Spinal cord (tissue), 10 donors: ENCODE measurements around the gene NFIA. TPM values are rescaled to one million over a fixed set of nuclear protein-coding genes. Genes with fewer than 3 reads are reported as not detected.

ENCODE experiments used
- DNase-seq, 6 donors: peaks; one replicate each; pipeline versions ENCODE4 v3.0.0 to v3.0.0-alpha.2; 2013 to 2015; ENCODE audit warnings: low spot score in 6 of 6, low read depth in 4 of 6
- H3K27ac ChIP-seq: one replicate; pipeline ENCODE4 v1.5.1; 2013; ENCODE audit warnings: low read depth, low read length, control low read depth
- H3K27me3 ChIP-seq: one replicate; pipeline ENCODE4 v1.6.1; 2013; ENCODE audit warnings: low read length; ENCODE audit not compliant: control insufficient read depth, insufficient read depth
- H3K36me3 ChIP-seq: one replicate; pipeline ENCODE4 v1.6.1; 2013; ENCODE audit warnings: low read length; ENCODE audit not compliant: control insufficient read depth, insufficient read depth
- H3K4me1 ChIP-seq: one replicate; pipeline ENCODE4 v1.6.1; 2013; ENCODE audit warnings: low read length; ENCODE audit not compliant: control insufficient read depth, insufficient read depth
- H3K4me3 ChIP-seq: one replicate; pipeline ENCODE4 v1.5.1; 2013; ENCODE audit warnings: low read depth, low read length, control low read depth
- H3K9me3 ChIP-seq: one replicate; pipeline ENCODE4 v1.6.1; 2013; ENCODE audit warnings: low read length; ENCODE audit not compliant: control insufficient read depth, insufficient read depth
- WGBS: methylation state at CpG from one replicate; pipeline ENCODE4 v1.1.5; 2013; ENCODE audit warnings: missing lambda C conversion rate; ENCODE audit not compliant: insufficient coverage; 5-methylcytosine and 5-hydroxymethylcytosine counted together
- polyA plus RNA-seq, 2 donors: library from polyadenylated mRNA; unstranded; fragments of 120-200 nt; gene quantifications; one replicate each; pipeline ENCODE4 v1.2.1, GENCODE V29; 2013; ENCODE audit not compliant: insufficient read length in 2 of 2
- total RNA-seq, 2 donors: library from RNA; depleted of rRNA in 1 of 2; stranded (reverse); fragments of 120-200 nt in 1 of 2; fragments of >200 nt in 1 of 2; gene quantifications; one replicate each; pipeline versions ENCODE4 v1.2.3 to v1.2.4, GENCODE V29; 2013 to 2014
- donor health status: healthy.

NFIA gene
- total and polyA plus RNA-seq, 4 donors, result 36.1 to 77.2 (median 62.5) TPM

GRCh38 chr1:61182480-61182879 is 100.1 kb downstream of the NFIA start:
- H3K27ac ChIP-seq, result peak overlapping the region; percentile 93
- no CpG with 5 or more reads among the region's 3 CpGs for WGBS

DNA sequence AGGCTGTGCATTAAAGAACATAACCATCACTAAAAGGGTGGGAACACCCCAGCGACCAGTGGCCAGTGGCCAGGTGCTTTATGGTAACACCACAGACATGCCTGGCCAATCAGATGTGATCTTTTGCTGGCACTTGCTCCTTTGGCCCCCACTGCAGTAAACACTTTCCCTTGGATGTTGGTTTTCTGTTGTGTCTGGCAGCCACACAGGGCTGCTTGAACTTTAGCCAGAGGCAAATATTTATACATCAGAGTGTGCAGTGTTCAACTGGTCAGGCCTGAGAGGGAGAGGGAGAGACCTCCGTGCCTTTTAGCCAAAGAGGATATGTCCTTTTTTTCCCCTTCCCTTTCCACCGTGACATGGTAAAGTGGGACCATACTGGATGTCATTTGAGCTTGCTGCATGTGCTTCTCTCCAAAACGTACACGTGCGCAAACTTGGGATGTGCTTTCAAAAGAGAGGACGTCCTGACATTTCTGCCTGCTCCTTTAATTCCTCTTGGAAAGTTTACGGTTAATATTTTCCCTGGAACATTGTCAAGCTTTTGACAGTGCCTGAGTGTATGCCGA is 101.2 kb downstream of the NFIA start:
- peaks cover 21% of the 10 kb centered on the region for H3K4me1 ChIP-seq
- peak overlapping the region; percentile 53 for H3K4me3 ChIP-seq
- WGBS, result 12% methylated on average over 4 of the region's 9 CpGs
- H3K36me3 ChIP-seq, result no peaks in the 10 kb centered on the region
- no peaks in the 10 kb centered on the region for H3K27me3 ChIP-seq
- H3K27ac ChIP-seq, result peak overlapping the region; percentile 93
- no peaks in the 10 kb centered on the region for H3K9me3 ChIP-seq
- DNase-seq, result peak; percentile 29 to 91 (median 66)

More at GRCh38 chr1:61182480-61182879, 100.1 kb downstream of the NFIA start:
- Histone ChIP-seq H3K4me3 (no peak overlapping the region), H3K4me1 (peaks cover 15% of the 10 kb centered on the region), H3K9me3 (no peaks in the 10 kb centered on the region), H3K36me3 (no peaks in the 10 kb centered on the region), H3K27me3 (no peaks in the 10 kb centered on the region)
- no peak for DNase-seq

- Histone ChIP-seq H3K4me1 (peaks cover 20% of the 10 kb centered on the region), H3K9me3 (no peaks in the 10 kb centered on the region), H3K4me3 (peak overlapping the region; percentile 53), H3K27me3 (no peaks in the 10 kb centered on the region), H3K27ac (peak overlapping the region; percentile 93), H3K36me3 (no peaks in the 10 kb centered on the region)
- peak; percentile 75 to 98 (median 90) for DNase-seq
- 8% methylated on average over 13 of the region's 17 CpGs for WGBS
These were observed 101.8 kb downstream of the NFIA start for GRCh38 chr1:61184040-61184713.

- H3K9me3 ChIP-seq, result no peaks in the 10 kb centered on the region
- H3K36me3 ChIP-seq, result no peaks in the 10 kb centered on the region
- no CpG with 5 or more reads among the region's 3 CpGs for WGBS
- H3K27ac ChIP-seq, result peak overlapping the region; percentile 93
- DNase-seq, result no peak
- H3K4me1 ChIP-seq, result peaks cover 25% of the 10 kb centered on the region
- H3K4me3 ChIP-seq, result peak overlapping the region; percentile 53
- H3K27me3 ChIP-seq, result no peaks in the 10 kb centered on the region
These were observed 102.3 kb downstream of the NFIA start for GRCh38 chr1:61184714-61185106.

DNA sequence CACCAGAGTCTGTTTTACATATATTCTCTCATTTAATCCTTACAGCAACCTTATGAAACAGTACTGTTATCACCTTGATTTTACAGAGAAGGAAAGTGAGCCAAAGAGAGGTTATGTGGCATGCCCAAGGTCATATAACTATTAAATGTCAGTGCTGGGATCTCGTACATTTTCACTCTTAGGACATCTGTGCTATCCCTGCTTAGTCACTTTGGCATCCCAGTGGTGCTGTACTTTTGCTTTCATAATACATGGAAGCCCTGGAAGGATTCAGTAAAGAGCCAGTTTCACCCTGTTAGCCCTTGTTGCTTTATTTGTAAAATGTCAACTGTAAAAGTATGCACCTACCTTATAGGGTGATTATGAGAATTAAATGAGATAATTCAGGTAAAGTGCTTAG is 104.4 kb downstream of the NFIA start:
- Histone ChIP-seq H3K9me3 (no peaks in the 10 kb centered on the region), H3K27ac (peak overlapping the region; percentile 0), H3K27me3 (no peaks in the 10 kb centered on the region), H3K4me1 (peaks cover 26% of the 10 kb centered on the region), H3K36me3 (no peaks in the 10 kb centered on the region), H3K4me3 (no peak overlapping the region)
- WGBS, result no CpG with 5 or more reads among the region's 1 CpG
- no peak for DNase-seq

DNA sequence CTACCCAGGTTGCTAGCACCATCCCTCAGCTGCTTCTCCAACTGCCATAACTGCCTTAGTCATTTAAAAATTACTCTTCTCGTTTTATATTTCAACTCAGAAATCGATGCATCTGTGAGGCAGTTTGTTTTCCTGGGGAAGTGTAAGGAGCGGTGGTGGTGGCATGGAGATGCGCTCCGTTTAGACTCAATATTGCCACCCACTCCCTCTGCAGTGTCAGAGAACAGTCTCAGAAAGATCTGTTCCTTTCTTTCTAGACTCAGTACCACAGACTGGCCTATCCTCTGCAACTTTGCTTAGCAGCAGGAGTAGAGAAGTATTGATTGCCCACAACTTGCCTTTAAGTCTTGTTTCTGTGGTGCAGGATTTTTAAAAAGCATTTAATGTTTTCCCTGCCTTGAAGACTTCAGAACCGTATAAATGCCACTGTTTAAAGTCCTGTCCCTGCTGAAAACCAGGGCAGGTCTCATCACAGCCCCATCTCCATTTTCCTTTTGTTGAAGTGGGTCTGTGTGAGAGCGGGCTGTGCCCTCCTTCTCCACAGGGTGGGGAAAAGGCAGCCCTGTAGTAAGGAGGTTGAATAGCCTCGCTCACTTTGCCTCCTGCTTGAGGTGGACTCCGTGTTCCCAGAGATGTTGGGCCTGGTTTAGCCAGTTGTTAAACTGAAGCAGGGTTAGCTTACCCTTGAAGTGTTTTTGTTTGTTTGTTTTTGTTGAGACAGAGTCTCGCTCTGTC is 105.2 kb downstream of the NFIA start:
- Histone ChIP-seq H3K27ac (peak overlapping the region; percentile 65), H3K27me3 (no peaks in the 10 kb centered on the region), H3K36me3 (no peaks in the 10 kb centered on the region), H3K9me3 (no peaks in the 10 kb centered on the region), H3K4me3 (no peak overlapping the region), H3K4me1 (peaks cover 33% of the 10 kb centered on the region)
- peak in 1 of 6 donors; percentile 51 for DNase-seq
- 82% methylated on average over 3 of the region's 10 CpGs for WGBS

DNA sequence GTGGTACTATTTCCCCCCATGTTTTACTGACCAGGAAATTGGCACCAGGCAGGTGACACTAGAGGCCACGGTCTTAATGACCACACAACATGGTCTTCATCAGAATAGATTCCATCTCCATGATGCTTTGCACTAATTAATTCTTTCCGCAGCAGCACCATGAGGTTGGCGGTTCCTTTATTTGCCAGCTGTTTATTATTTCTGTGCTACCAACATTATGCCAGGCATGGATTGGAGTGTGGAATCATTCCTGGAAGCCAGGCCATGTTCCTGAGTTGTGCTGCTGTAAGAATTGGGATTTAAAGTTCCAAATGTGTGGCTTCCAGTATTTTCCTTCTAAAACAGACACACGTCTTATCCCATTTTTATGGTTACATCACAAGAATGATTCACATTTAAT is 107.8 kb downstream of the NFIA start:
- Histone ChIP-seq H3K27me3 (no peaks in the 10 kb centered on the region), H3K27ac (peak overlapping the region; percentile 67), H3K36me3 (no peaks in the 10 kb centered on the region), H3K9me3 (no peaks in the 10 kb centered on the region), H3K4me1 (peaks cover 27% of the 10 kb centered on the region), H3K4me3 (no peak overlapping the region)
- 33% methylated on average over 1 of the region's 4 CpGs for WGBS
- DNase-seq, result no peak

DNA sequence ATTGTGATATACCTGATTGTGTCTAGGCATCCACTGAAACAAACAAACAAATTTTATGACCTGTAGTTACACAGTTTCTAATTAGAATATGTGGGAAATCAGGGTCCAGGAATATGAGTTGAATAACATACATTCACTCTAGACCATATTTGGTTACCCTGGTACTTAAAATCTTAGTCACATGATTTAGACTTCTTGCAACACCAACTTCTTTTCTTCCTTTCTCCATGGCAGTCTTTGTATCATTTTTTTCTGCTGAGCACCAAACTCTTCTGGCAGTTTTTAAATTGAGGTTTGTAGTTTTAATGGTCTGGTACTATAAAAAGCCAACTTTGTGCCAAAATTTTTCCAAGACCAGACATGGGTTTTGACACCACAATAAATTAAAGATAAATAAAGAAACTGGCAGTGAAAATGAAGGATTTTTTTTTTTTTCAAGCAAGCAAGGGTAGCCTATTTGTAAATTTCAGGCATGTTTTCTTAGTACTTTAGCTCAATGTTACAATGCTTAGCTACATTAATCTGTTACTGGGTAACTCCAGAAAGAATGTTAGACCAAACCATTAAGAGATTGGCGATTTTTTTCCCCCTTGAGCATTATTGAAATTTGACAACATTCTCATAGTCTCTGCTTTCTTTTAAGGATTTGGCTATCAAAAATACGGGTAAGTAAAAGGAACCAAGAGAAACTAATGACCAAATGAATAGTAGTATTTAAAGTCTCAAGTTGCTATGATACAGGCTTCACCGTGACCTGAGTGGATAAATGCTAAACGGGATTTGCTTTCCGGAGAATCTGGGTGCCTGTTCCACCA is 108.5 kb downstream of the NFIA start:
- Histone ChIP-seq H3K9me3 (no peaks in the 10 kb centered on the region), H3K4me3 (no peak overlapping the region), H3K27ac (peak overlapping the region; percentile 86), H3K4me1 (peaks cover 27% of the 10 kb centered on the region), H3K36me3 (no peaks in the 10 kb centered on the region), H3K27me3 (no peaks in the 10 kb centered on the region)
- DNase-seq, result peak in 5 of 6 donors; percentile 45 to 85 (median 55)
- WGBS, result 0% methylated on average over 3 of the region's 5 CpGs

DNA sequence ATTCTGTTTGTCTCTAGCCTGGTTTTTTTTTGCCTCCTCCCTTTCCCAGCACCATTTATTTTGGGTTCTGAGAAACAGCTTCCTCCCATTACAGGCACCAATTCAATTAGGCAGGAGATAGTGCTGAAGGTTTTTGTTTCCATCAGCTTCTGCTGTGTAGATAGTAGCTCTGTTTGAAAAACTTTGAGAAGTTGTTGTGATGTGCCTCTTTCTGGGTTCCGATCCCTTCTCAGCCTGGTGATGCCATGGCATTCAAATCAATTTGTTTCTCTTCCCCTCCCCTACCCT is 109.0 kb downstream of the NFIA start:
- WGBS, result no CpG with 5 or more reads among the region's 1 CpG
- peak overlapping the region; percentile 86 for H3K27ac ChIP-seq
- peaks cover 23% of the 10 kb centered on the region for H3K4me1 ChIP-seq

More for the DNA sequence above, 109.0 kb downstream of the NFIA start:
- Histone ChIP-seq H3K36me3 (no peaks in the 10 kb centered on the region), H3K9me3 (no peaks in the 10 kb centered on the region), H3K4me3 (no peak overlapping the region), H3K27me3 (no peaks in the 10 kb centered on the region)
- DNase-seq, result no peak
